ENCODE measurements around the gene VEZT. TPM values are rescaled to one million over a fixed set of nuclear protein-coding genes. Genes with fewer than 3 reads are reported as not detected.

Gene VEZT
- total and polyA plus RNA-seq, 3 experiments from 2014 or later, result 25.7 to 53.6 (median 46.8) TPM

- ChIA-PET POLR2A (no interaction called here), CTCF (no interaction called here)
- no peak for DNase-seq
- no peaks in the 10 kb centered on the region for H3K9me3 Mint-ChIP-seq
- peaks cover 4% of the 10 kb centered on the region for H3K4me1 ChIP-seq (ENCODE audit: insufficient read depth, low read length)
- H3K36me3 Mint-ChIP-seq, result no peaks in the 10 kb centered on the region
- no peak overlapping the region for H3K4me3 Mint-ChIP-seq
- H3K27me3 ChIP-seq (ENCODE audit: insufficient read depth, low read length, poor library complexity, severe bottlenecking), result no peaks in the 10 kb centered on the region
- H3K27ac ChIP-seq (ENCODE audit: low read depth, low read length), result peak overlapping the region; percentile 58
- peaks cover 0 to 4% of the 10 kb centered on the region in 2 donors for H3K27me3 Mint-ChIP-seq
- H3K27ac Mint-ChIP-seq, result peak overlapping the region in 2 of 8 donors; percentile 35 to 75
- H3K4me1 Mint-ChIP-seq, result no peaks in the 10 kb centered on the region
- no peak overlapping the region for H3K4me3 ChIP-seq (ENCODE audit: low read length)
- no peaks in the 10 kb centered on the region for H3K36me3 ChIP-seq (ENCODE audit: insufficient read depth, low read length)
- no peaks in the 10 kb centered on the region for H3K9me3 ChIP-seq (ENCODE audit: low read length)
Measured at GRCh38 chr12:95203487-95204030, 14.0 kb upstream of the VEZT start.

- Mint-ChIP-seq H3K4me3 (no peak overlapping the region), H3K36me3 (no peaks in the 10 kb centered on the region), H3K27me3 (peaks cover 1 to 6% of the 10 kb centered on the region in 2 donors), H3K4me1 (no peaks in the 10 kb centered on the region), H3K9me3 (no peaks in the 10 kb centered on the region), H3K27ac (peak overlapping the region in 1 of 8 donors; percentile 72)
- Histone ChIP-seq H3K36me3 (ENCODE audit: insufficient read depth, low read length) (no peaks in the 10 kb centered on the region), H3K9me3 (ENCODE audit: low read length) (no peaks in the 10 kb centered on the region), H3K4me1 (ENCODE audit: insufficient read depth, low read length) (peaks cover 4% of the 10 kb centered on the region), H3K27me3 (ENCODE audit: insufficient read depth, low read length, poor library complexity, severe bottlenecking) (no peaks in the 10 kb centered on the region), H3K27ac (ENCODE audit: low read depth, low read length) (peak overlapping the region; percentile 58), H3K4me3 (ENCODE audit: low read length) (no peak overlapping the region)
- ChIA-PET POLR2A (no interaction called here), CTCF (interaction anchor here (1.8 kb wide), 1 partner anchor 13 kb away, joined by 6 read pairs; the partner anchor contains the start of genes FGD6 and VEZT)
- DNase-seq, result no peak
Measured at GRCh38 chr12:95204141-95204866, 13.3 kb upstream of the VEZT start.

- H3K27me3 Mint-ChIP-seq, result peaks cover 1 to 8% of the 10 kb centered on the region in 2 donors
- no peak overlapping the region for H3K27ac Mint-ChIP-seq
- peak overlapping the region; percentile 18 for H3K27ac ChIP-seq (ENCODE audit: low read depth, low read length)
- no peak overlapping the region for H3K4me3 Mint-ChIP-seq
- H3K9me3 ChIP-seq (ENCODE audit: low read length), result no peaks in the 10 kb centered on the region
- H3K9me3 Mint-ChIP-seq, result no peaks in the 10 kb centered on the region
- ChIA-PET POLR2A (no interaction called here), CTCF (interaction anchor here (1.8 kb wide), 1 partner anchor 12 kb away, joined by 6 read pairs; the partner anchor contains the start of genes FGD6 and VEZT)
- peaks cover 4% of the 10 kb centered on the region for H3K4me1 ChIP-seq (ENCODE audit: insufficient read depth, low read length)
- H3K4me3 ChIP-seq (ENCODE audit: low read length), result no peak overlapping the region
- no peaks in the 10 kb centered on the region for H3K36me3 ChIP-seq (ENCODE audit: insufficient read depth, low read length)
- H3K36me3 Mint-ChIP-seq, result no peaks in the 10 kb centered on the region
- no peaks in the 10 kb centered on the region for H3K27me3 ChIP-seq (ENCODE audit: insufficient read depth, low read length, poor library complexity, severe bottlenecking)
- H3K4me1 Mint-ChIP-seq, result no peaks in the 10 kb centered on the region
- no peak for DNase-seq
Measured at GRCh38 chr12:95205016-95205624, 12.5 kb upstream of the VEZT start.

- no peaks in the 10 kb centered on the region for H3K27me3 ChIP-seq (ENCODE audit: insufficient read depth, low read length, poor library complexity, severe bottlenecking)
- H3K4me3 ChIP-seq (ENCODE audit: low read length), result no peak overlapping the region
- Mint-ChIP-seq H3K4me3 (no peak overlapping the region), H3K36me3 (peaks cover 0 to 1% (median 0%) of the 10 kb centered on the region in 3 donors), H3K27ac (no peak overlapping the region), H3K4me1 (no peaks in the 10 kb centered on the region), H3K9me3 (no peaks in the 10 kb centered on the region), H3K27me3 (peaks cover 1 to 11% of the 10 kb centered on the region in 2 donors)
- H3K36me3 ChIP-seq (ENCODE audit: insufficient read depth, low read length), result no peaks in the 10 kb centered on the region
- H3K9me3 ChIP-seq (ENCODE audit: low read length), result no peaks in the 10 kb centered on the region
- ChIA-PET CTCF (interaction anchor here (1.8 kb wide), 1 partner anchor 12 kb away, joined by 6 read pairs; the partner anchor contains the start of genes FGD6 and VEZT), POLR2A (no interaction called here)
- no peak for DNase-seq
- H3K27ac ChIP-seq (ENCODE audit: low read depth, low read length), result peak overlapping the region; percentile 45
- H3K4me1 ChIP-seq (ENCODE audit: insufficient read depth, low read length), result peaks cover 4% of the 10 kb centered on the region
Measured at GRCh38 chr12:95205685-95206084, 11.9 kb upstream of the VEZT start.

GRCh38 chr12:95206916-95207315, 10.7 kb upstream of the VEZT start:
- H3K27me3 Mint-ChIP-seq, result peaks cover 1 to 14% of the 10 kb centered on the region in 2 donors
- ChIA-PET POLR2A (no interaction called here), CTCF (no interaction called here)
- Histone ChIP-seq H3K27ac (ENCODE audit: low read depth, low read length) (no peak overlapping the region), H3K4me1 (ENCODE audit: insufficient read depth, low read length) (peaks cover 4% of the 10 kb centered on the region), H3K27me3 (ENCODE audit: insufficient read depth, low read length, poor library complexity, severe bottlenecking) (no peaks in the 10 kb centered on the region), H3K9me3 (ENCODE audit: low read length) (no peaks in the 10 kb centered on the region), H3K4me3 (ENCODE audit: low read length) (no peak overlapping the region), H3K36me3 (ENCODE audit: insufficient read depth, low read length) (no peaks in the 10 kb centered on the region)
- H3K4me1 Mint-ChIP-seq, result no peaks in the 10 kb centered on the region
- no peak for DNase-seq
- no peaks in the 10 kb centered on the region for H3K9me3 Mint-ChIP-seq
- H3K4me3 Mint-ChIP-seq, result no peak overlapping the region
- no peak overlapping the region for H3K27ac Mint-ChIP-seq
- peaks cover 0 to 2% (median 0%) of the 10 kb centered on the region in 3 donors for H3K36me3 Mint-ChIP-seq

GRCh38 chr12:95207407-95207806, 10.2 kb upstream of the VEZT start:
- Histone ChIP-seq H3K27me3 (ENCODE audit: insufficient read depth, low read length, poor library complexity, severe bottlenecking) (no peaks in the 10 kb centered on the region), H3K9me3 (ENCODE audit: low read length) (no peaks in the 10 kb centered on the region), H3K4me3 (ENCODE audit: low read length) (no peak overlapping the region), H3K4me1 (ENCODE audit: insufficient read depth, low read length) (peaks cover 4% of the 10 kb centered on the region), H3K27ac (ENCODE audit: low read depth, low read length) (no peak overlapping the region), H3K36me3 (ENCODE audit: insufficient read depth, low read length) (no peaks in the 10 kb centered on the region)
- POLR2A ChIA-PET, result no interaction called here
- CTCF ChIA-PET, result no interaction called here
- Mint-ChIP-seq H3K4me3 (no peak overlapping the region), H3K4me1 (no peaks in the 10 kb centered on the region), H3K9me3 (no peaks in the 10 kb centered on the region), H3K27ac (no peak overlapping the region), H3K36me3 (peaks cover 0 to 2% (median 0%) of the 10 kb centered on the region in 3 donors), H3K27me3 (peaks cover 1 to 17% of the 10 kb centered on the region in 2 donors)
- no peak for DNase-seq

- H3K36me3 ChIP-seq (ENCODE audit: insufficient read depth, low read length), result no peaks in the 10 kb centered on the region
- no peaks in the 10 kb centered on the region for H3K27me3 ChIP-seq (ENCODE audit: insufficient read depth, low read length, poor library complexity, severe bottlenecking)
- H3K9me3 Mint-ChIP-seq, result no peaks in the 10 kb centered on the region
- no peak overlapping the region for H3K4me3 Mint-ChIP-seq
- no peak for DNase-seq
- H3K9me3 ChIP-seq (ENCODE audit: low read length), result no peaks in the 10 kb centered on the region
- H3K36me3 Mint-ChIP-seq, result peaks cover 0 to 2% (median 0%) of the 10 kb centered on the region in 3 donors
- no peak overlapping the region for H3K27ac Mint-ChIP-seq
- H3K27me3 Mint-ChIP-seq, result peaks cover 1 to 20% of the 10 kb centered on the region in 2 donors
- no peaks in the 10 kb centered on the region for H3K4me1 ChIP-seq (ENCODE audit: insufficient read depth, low read length)
- CTCF ChIA-PET, result interaction anchor here (1.5 kb wide), 1 partner anchor 135 kb away, joined by 3 read pairs; the partner anchor contains the start of gene NR2C1
- POLR2A ChIA-PET, result no interaction called here
- H3K27ac ChIP-seq (ENCODE audit: low read depth, low read length), result no peak overlapping the region
- H3K4me3 ChIP-seq (ENCODE audit: low read length), result no peak overlapping the region
- H3K4me1 Mint-ChIP-seq, result no peaks in the 10 kb centered on the region
Measured at GRCh38 chr12:95208678-95209077, 8.9 kb upstream of the VEZT start.

- peaks cover 0 to 7% (median 2%) of the 10 kb centered on the region in 3 donors for H3K36me3 Mint-ChIP-seq
- no peaks in the 10 kb centered on the region for H3K9me3 Mint-ChIP-seq
- CTCF ChIA-PET, result no interaction called here
- Histone ChIP-seq H3K27ac (ENCODE audit: low read depth, low read length) (no peak overlapping the region), H3K9me3 (ENCODE audit: low read length) (no peaks in the 10 kb centered on the region), H3K36me3 (ENCODE audit: insufficient read depth, low read length) (no peaks in the 10 kb centered on the region), H3K4me3 (ENCODE audit: low read length) (no peak overlapping the region), H3K4me1 (ENCODE audit: insufficient read depth, low read length) (peaks cover 6% of the 10 kb centered on the region), H3K27me3 (ENCODE audit: insufficient read depth, low read length, poor library complexity, severe bottlenecking) (no peaks in the 10 kb centered on the region)
- DNase-seq, result no peak
- peaks cover 5 to 28% of the 10 kb centered on the region in 2 donors for H3K27me3 Mint-ChIP-seq
- H3K4me1 Mint-ChIP-seq, result peaks cover 8 to 11% (median 10%) of the 10 kb centered on the region in 3 donors
- POLR2A ChIA-PET, result no interaction called here
- H3K27ac Mint-ChIP-seq, result no peak overlapping the region
- H3K4me3 Mint-ChIP-seq, result no peak overlapping the region
Measured at GRCh38 chr12:95212586-95212985, 5.0 kb upstream of the VEZT start.
